AG09319 (cell line): ENCODE results near the gene IQGAP2.

Experiments used
- DNase-seq: peaks from one replicate; pipeline ENCODE4 v3.0.0-alpha.2; 2010; ENCODE audit warnings: low read depth; ENCODE audit errors: extremely low read depth
- TF ChIP-seq, protein P1 (sequence below): IDR thresholded peaks from 2 replicates; pipeline ENCODE4 v1.5.1; 2011; ENCODE audit warnings: low read depth, mild to moderate bottlenecking, inconsistent platforms, low read length, moderate library complexity

Gene IQGAP2

DNA sequence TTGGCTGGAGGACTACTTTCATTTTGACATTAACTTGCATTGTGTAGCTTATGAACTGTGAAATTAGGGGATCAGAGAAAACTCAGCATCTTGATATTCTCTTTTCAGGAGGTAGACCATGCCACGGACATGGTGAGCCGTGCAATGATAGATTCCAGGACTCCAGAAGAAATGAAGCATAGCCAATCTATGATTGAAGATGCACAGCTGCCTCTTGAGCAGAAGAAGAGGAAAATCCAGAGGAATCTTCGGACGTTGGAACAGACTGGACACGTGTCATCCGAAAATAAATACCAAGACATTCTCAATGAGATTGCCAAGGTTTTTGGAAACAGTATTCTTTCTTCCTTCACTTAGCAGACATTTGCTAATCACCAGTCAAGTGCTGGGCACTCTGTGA, 292.3 kb downstream of the IQGAP2 start:
- DNase-seq = no peak
- TF ChIP-seq, protein P1, sequence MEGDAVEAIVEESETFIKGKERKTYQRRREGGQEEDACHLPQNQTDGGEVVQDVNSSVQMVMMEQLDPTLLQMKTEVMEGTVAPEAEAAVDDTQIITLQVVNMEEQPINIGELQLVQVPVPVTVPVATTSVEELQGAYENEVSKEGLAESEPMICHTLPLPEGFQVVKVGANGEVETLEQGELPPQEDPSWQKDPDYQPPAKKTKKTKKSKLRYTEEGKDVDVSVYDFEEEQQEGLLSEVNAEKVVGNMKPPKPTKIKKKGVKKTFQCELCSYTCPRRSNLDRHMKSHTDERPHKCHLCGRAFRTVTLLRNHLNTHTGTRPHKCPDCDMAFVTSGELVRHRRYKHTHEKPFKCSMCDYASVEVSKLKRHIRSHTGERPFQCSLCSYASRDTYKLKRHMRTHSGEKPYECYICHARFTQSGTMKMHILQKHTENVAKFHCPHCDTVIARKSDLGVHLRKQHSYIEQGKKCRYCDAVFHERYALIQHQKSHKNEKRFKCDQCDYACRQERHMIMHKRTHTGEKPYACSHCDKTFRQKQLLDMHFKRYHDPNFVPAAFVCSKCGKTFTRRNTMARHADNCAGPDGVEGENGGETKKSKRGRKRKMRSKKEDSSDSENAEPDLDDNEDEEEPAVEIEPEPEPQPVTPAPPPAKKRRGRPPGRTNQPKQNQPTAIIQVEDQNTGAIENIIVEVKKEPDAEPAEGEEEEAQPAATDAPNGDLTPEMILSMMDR = no peak

DNA sequence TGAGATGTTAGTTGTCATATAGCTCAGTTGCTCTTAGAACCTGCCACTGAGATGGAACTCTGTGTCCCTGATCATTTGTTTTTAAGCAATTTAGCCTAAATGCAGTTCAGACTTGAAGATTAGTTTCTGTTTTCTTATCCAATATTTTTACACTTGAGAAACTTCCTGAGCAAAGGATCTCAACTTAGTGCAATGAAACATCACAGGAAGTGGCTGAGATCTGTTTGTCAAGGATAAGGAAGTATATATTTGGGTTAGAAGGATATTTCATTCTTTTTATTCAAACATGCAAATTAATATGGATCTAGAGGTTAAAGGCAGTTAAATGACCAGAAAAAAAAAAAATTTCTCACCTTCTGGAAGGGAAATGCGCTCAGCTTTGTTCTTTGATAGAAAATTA, 293.2 kb downstream of the IQGAP2 start:
- no peak for DNase-seq
- TF ChIP-seq, protein P1 = no peak

DNA sequence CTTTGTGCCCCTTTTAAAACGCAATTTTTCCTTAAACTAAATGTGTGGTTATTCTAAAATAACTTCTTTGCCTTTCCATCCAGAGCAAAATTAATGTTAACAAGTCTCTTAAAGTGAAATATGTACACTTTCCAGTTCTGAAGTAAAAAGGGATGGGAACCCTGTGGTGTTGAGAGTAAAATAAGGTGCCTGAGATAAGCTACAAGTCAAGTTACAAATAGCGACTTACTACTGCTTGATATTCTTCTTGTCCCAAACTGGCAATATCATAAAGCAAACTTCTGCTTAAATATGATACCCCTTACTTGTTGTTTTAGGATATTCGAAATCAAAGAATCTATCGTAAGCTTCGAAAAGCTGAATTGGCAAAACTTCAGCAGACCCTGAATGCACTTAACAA, 294.6 kb downstream of the IQGAP2 start:
- DNase-seq = no peak
- TF ChIP-seq, protein P1 = no peak

DNA sequence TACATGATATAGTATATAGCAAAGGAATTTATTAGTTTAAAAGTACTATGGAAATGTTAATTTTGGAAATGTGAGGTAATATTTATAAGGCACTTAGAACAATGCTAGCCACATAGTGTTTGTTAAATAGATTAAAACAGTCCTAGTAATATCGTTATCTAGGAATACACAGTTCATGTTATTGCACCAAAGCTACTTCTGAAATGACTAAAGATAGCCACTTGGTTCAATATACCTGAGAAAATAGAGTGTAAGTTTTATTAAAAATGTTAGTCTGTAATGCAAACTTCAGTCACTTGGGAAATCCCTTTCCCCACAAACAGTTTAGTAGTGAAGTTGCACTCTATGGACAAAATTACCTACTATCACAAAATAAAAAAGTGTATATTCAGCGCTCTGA, 297.5 kb downstream of the IQGAP2 start:
- DNase-seq = no peak
- TF ChIP-seq, protein P1 = no peak

DNA sequence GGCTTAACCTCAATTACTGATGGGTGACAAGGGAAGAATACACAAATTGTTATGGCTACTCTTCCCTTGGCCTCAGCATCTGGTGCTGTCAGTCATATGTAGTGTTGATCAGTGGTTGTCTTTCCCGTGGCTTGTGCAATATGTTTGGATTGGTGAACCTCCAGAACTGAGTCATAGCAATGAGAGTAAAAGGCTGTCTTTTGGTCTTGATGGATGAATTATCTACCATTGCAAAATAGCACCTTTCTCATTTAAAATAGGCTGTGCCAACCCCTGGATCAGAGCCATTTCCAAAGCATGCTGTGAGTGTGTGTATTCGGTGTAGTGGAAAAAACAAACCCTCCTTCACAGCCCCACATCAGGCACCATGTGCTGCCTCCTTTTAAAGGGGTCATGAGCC, 298.2 kb downstream of the IQGAP2 start:
- TF ChIP-seq, protein P1 = no peak
- DNase-seq = no peak

DNA sequence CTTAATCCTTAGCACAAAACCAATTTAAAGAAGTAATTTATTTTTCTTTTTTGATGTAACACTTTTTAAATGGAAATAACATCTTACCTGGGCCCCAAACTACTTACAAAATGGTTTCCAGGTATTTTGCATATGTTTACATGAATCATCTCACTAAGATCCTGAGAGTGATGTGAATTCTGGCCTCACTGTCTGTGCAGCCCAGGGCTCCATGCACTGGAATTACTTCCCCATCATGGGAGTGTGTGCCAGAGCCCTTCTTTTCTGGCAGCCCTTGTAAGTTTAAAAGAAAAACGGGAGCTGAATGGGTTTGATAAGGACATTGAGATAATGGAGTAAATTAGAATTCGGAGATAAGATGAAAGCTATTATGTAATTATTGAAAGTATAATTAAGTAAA, 300.6 kb downstream of the IQGAP2 start:
- TF ChIP-seq, protein P1 = no peak
- DNase-seq = no peak

DNA sequence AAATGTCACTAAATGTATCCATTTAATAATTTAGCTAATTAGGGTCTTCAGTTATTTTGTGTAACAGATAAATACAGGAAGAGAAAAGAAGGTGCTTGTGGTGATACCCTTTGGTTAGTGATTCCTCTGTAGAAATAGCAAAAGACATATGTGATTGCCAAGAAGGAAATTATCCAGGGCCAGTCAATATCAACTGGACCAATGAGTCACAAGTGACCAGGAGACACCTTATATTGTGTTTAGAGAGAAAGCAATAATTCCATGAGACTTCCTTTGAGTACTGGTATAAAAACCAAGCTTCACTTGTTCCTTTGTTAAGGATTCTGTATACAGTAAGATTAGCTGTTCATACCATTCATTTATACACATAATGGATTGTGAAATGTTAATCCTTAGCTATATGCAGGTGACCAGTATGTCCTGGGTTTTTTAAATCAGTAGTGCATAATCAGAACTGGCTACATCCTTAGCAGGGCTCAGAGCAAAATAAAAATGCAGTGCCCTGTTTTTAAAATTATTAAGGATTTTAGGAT, 301.1 kb downstream of the IQGAP2 start:
- DNase-seq = no peak
- TF ChIP-seq, protein P1 = no peak
